B cell (primary cell): ENCODE measurements around the gene MRPL1.

Experiments used
- EZH2 ChIP-seq: IDR thresholded peaks from 2 replicates; pipeline ENCODE4 v1.6.1; 2012; ENCODE audit warnings: borderline replicate concordance, low read depth, mild to moderate bottlenecking, moderate library complexity, low read length; ENCODE audit not compliant: insufficient read depth, poor library complexity, severe bottlenecking
- TF ChIP-seq, protein P1 (sequence below): fragments of 200-600 bp; IDR thresholded peaks from one replicate; pipeline ENCODE4 v1.8.0; 2022; ENCODE audit warnings: antibody characterized with exemption, mild to moderate bottlenecking

GRCh38 chr4:77893451-77893850 lies 30.8 kb downstream of the MRPL1 start:
- TF ChIP-seq, protein P1, sequence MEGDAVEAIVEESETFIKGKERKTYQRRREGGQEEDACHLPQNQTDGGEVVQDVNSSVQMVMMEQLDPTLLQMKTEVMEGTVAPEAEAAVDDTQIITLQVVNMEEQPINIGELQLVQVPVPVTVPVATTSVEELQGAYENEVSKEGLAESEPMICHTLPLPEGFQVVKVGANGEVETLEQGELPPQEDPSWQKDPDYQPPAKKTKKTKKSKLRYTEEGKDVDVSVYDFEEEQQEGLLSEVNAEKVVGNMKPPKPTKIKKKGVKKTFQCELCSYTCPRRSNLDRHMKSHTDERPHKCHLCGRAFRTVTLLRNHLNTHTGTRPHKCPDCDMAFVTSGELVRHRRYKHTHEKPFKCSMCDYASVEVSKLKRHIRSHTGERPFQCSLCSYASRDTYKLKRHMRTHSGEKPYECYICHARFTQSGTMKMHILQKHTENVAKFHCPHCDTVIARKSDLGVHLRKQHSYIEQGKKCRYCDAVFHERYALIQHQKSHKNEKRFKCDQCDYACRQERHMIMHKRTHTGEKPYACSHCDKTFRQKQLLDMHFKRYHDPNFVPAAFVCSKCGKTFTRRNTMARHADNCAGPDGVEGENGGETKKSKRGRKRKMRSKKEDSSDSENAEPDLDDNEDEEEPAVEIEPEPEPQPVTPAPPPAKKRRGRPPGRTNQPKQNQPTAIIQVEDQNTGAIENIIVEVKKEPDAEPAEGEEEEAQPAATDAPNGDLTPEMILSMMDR: no peak
- no peak for TF ChIP-seq EZH2
